ENCODE measurements around the gene TMEM87B.

TMEM87B gene

DNA sequence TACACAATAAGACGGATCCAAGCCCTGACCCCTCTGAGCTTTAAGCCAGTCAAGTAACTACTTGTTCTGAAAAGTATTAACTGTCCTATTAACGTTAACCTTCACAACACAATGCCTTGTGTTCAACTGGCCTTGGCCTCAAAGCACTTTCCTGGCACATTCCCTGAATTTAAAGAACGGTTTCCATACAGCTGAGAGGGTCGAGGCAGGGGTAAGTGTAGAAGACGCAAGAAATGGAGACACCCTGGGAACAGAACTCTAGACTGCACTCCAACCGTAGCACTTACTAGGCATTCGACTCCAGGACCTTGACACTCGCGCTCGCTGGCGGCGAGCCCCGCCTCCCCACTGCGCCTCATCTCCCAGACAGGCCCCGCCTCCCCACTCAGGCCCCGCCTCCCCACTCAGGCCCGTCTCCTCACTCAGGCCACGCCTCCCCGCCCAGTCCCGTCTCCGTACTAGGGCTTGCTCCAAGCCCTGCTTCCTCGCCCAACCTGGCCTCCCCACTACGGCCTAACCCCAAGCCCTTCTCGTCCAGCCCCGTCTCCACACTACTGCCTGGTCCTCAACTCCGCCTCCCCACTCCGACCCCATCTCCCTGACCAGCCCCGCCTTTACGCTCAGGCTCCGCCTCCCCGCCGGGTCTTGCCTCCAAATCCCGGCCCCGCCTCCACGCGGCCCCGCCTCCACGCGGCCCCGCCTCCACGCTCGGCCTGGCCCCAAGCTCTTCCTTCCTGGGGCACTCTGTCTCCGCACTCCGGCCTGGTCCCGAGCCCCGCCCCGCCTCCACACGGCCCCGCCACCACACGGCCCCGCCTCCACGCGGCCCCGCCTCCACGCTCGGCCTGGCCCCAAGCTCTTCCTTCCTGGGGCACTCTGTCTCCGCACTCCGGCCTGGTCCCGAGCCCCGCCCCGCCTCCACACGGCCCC lies 887 bp upstream of the TMEM87B start:
- in situ Hi-C loops (cut with HindIII; ENCODE audit: low sequenced_read_pairs): no loop called here
- peak overlapping the region; percentile 70 for H3K4me3 ChIP-seq (ENCODE audit: low read depth, low read length)
- TF ChIP-seq, protein P1, sequence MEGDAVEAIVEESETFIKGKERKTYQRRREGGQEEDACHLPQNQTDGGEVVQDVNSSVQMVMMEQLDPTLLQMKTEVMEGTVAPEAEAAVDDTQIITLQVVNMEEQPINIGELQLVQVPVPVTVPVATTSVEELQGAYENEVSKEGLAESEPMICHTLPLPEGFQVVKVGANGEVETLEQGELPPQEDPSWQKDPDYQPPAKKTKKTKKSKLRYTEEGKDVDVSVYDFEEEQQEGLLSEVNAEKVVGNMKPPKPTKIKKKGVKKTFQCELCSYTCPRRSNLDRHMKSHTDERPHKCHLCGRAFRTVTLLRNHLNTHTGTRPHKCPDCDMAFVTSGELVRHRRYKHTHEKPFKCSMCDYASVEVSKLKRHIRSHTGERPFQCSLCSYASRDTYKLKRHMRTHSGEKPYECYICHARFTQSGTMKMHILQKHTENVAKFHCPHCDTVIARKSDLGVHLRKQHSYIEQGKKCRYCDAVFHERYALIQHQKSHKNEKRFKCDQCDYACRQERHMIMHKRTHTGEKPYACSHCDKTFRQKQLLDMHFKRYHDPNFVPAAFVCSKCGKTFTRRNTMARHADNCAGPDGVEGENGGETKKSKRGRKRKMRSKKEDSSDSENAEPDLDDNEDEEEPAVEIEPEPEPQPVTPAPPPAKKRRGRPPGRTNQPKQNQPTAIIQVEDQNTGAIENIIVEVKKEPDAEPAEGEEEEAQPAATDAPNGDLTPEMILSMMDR (IDR thresholded peaks at IDR 0.05; ENCODE audit: low read depth, low read length): no peak
- DNase-seq (ENCODE audit: low read depth, low spot score): peak; percentile 98

DNA sequence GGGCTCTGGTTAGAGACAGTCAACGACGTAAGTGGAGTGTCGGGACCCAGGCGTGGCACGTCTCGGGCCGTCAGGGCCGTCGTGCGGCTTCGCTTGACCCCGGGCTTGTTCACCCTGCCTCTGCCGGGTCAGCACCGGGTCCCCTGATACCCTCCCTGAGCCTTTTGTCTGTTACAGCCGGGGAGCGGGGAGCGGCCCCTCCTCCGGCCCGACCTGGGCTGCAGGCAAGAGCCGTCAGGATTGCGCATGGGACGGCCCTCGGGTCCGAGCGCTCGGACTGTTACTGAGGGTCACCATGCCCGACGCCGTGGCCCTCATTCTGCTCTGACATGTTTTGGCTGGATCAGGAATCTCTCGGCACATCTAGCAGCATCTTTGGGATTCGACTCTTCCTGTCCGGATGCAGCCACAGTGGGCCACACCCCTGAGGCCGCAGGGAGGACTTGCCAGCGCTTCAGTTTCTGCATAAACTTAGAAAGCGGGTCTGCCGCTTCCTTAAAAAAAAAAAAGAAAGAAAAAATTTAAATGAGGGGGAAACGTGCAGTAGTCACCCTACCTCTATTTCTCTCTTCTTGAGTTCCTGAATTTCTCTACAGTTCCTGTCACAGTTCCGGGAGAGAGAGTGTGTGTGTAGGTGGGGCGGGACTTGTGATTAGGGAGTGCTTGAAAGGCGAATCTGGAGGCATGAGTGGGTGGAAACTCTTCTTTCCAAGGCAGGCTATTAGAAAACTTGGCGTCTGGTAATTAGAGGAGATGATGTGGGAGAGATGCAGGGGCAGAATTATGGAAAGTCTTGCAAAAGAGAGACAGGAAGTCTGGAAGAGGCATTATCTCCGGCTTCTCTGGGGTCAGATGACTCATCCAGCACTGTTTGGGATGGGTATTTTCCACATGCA lies 909 bp downstream of the TMEM87B start:
- in situ Hi-C loops (cut with HindIII; ENCODE audit: low sequenced_read_pairs): no loop called here
- TF ChIP-seq, protein P1 (IDR thresholded peaks at IDR 0.05; ENCODE audit: low read depth, low read length): no peak
- DNase-seq (ENCODE audit: low read depth, low spot score): peak; percentile 89
- H3K4me3 ChIP-seq (ENCODE audit: low read depth, low read length): peak overlapping the region; percentile 91

DNA sequence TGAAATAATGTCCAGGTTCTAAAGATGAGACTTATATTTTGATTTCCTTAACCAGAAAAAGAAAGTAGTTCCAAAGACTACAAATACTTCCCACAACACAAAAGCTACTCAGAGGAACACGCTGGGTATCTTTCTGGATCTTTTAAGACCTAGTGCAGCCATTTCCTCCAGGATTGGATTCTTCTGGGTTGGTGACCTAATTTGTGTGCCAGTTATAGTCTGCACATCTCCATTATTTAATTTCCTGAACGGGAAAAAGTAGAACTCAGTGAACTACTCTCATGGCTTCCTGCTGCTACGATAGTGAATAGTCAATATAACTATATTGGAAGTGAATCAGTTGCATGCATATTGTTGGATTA lies 1.5 kb downstream of the TMEM87B start:
- in situ Hi-C loops (cut with HindIII; ENCODE audit: low sequenced_read_pairs): no loop called here
- TF ChIP-seq, protein P1 (IDR thresholded peaks at IDR 0.05; ENCODE audit: low read depth, low read length): no peak
- DNase-seq (ENCODE audit: low read depth, low spot score): no peak
- peak overlapping the region; percentile 91 for H3K4me3 ChIP-seq (ENCODE audit: low read depth, low read length)

DNA sequence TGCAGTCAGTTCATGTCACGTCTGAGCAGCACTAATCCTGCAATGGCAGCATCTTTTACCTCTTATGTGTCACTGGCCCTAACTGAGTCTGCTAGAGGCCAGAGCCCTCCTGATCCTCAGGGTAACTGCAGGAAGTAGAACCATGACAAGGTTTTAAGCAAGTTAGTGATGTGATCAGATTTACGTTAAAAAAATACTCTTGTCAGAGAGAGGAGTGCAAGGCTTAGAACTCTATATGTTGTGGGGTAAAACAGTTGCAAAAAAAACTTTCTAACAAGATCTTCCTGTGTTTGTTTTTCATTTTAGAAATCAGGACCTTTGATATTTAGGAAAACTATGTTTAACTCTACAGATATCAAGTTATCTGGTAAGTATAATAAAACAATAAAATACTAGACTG lies 4.6 kb downstream of the TMEM87B start:
- TF ChIP-seq, protein P1 (IDR thresholded peaks at IDR 0.05; ENCODE audit: low read depth, low read length): no peak
- H3K4me3 ChIP-seq (ENCODE audit: low read depth, low read length): no peak overlapping the region
- in situ Hi-C loops (cut with HindIII; ENCODE audit: low sequenced_read_pairs): no loop called here
- DNase-seq (ENCODE audit: low read depth, low spot score): no peak

DNA sequence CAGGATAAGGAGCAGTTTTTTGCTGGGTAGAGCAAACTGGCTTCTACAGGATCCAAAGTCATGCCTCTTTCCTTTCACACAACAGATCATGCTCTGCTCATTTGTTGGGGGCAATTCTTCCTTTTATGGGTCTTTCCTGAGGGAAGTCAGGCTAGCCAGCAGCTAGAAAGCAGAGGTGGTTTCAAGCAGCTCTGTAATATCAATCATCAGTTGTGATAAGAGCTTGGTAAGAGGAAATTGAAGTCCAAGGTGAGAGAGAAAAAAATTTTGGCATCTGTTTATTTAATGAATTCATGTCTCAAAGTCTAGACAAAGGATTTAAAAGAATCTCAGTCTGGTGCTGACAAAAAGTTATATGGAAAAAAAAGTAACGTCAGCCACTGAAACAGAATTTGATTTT lies 6.2 kb downstream of the TMEM87B start:
- no peak overlapping the region for H3K4me3 ChIP-seq (ENCODE audit: low read depth, low read length)
- in situ Hi-C loops (cut with HindIII; ENCODE audit: low sequenced_read_pairs): no loop called here
- TF ChIP-seq, protein P1 (IDR thresholded peaks at IDR 0.05; ENCODE audit: low read depth, low read length): no peak
- DNase-seq (ENCODE audit: low read depth, low spot score): no peak

DNA sequence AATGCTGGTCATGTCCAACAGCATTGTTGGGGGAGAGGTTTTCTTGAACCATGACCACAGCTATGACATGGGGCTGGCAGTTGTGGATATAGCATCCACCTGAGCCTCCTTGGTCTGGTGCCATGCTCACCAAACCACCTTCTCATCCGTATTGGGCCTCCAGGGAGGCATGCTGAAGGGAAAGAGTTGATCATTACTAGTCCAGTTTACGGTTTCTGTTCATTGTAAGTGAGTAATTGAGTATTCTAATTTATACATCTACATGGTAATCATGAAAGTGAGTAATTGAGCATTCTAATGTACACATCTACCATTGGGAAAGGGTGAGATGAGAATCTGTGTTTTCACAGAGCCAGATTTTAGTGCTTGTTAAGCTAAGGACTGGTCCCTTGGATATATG lies 6.8 kb downstream of the TMEM87B start:
- TF ChIP-seq, protein P1 (IDR thresholded peaks at IDR 0.05; ENCODE audit: low read depth, low read length): no peak
- in situ Hi-C loops (cut with HindIII; ENCODE audit: low sequenced_read_pairs): no loop called here
- DNase-seq (ENCODE audit: low read depth, low spot score): no peak
- H3K4me3 ChIP-seq (ENCODE audit: low read depth, low read length): no peak overlapping the region
